Fibroblast of lung (primary cell): Measurements from ENCODE around the gene KDELR1.

Experiments
- CTCF ChIP-seq, 2 donors: IDR thresholded peaks in 1 of 2; conservative IDR thresholded peaks in 1 of 2; 1 replicate in 1 of 2; 2 replicates in 1 of 2; pipeline ENCODE4 v1.5.1; 2011 to 2012; ENCODE audit warnings: low read length in 2 of 2, control low read depth in 1 of 2, inconsistent platforms in 1 of 2, low read depth in 1 of 2, mild to moderate bottlenecking in 1 of 2
- EZH2 ChIP-seq: IDR thresholded peaks from 2 replicates; pipeline ENCODE4 v1.5.1; 2012; ENCODE audit warnings: low read length, control low read depth, mild to moderate bottlenecking; ENCODE audit errors: missing control alignments

DNA sequence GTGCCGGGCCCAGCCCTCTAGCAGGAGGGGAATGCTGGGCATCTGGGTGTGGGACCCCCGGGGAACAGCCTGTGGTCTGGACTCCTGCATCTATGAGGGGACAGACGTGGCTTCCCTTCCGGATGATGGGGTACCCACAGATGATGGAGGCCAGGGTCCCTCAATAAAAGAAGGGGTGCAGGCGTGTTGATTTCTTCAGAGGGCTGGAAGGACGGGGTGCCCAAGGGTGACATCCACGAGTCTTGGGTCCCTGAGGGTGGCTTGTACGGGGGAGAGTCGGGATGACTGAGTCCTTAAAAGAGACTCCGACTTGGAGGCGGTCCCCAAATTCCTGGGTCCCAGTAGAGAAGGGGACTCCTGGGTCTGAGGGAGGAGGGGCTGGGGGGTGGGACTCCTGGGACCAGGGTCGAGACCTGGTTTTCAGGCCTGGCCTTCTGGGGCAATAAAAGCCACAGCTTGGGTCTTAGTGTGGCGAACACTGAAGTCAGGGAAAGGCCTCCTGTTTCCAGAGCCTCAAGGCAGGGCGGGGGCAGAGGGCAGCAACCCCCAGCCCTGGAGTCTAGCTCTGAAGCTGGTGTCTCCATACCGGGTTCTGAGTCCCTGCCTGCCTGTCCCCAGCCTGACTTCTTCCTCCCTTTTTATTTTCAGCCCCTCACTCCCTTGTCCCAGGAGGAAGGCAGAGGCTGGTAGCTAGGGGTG lies 1.7 kb upstream of the KDELR1 start:
- TF ChIP-seq CTCF (conservative IDR thresholded peaks at IDR 0.05 in 1 of 2, IDR thresholded peaks at IDR 0.05 in 1 of 2; ENCODE audit: low read depth in 1 of 2, low read length in 2 of 2) (no peak), EZH2 (no peak)
